GM19372 (cell line): ENCODE data around the gene ELMOD3.
"Not testable (repeated sequence)": the region's sequence is repeated elsewhere in the genome, so short reads cannot be mapped to it uniquely, and the experiment has no call there.

Source experiments
- ATAC-seq: cut with Tn5 transposase; IDR thresholded peaks from one replicate; pipeline ENCODE4 v1.9.1; 2021; ENCODE audit warnings: mild to moderate bottlenecking, low read depth, moderate library complexity; ENCODE audit not compliant: unreplicated experiment

ELMOD3 gene

GRCh38 chr2:85329181-85329651, 25.4 kb upstream of the ELMOD3 start:
- ATAC-seq, result no peak

- ATAC-seq, result not testable (repeated sequence)
Observed at GRCh38 chr2:85329701-85330100, 24.9 kb upstream of the ELMOD3 start.

GRCh38 chr2:85330839-85331636, 23.5 kb upstream of the ELMOD3 start:
- no peak for ATAC-seq

GRCh38 chr2:85333877-85334276, 20.7 kb upstream of the ELMOD3 start:
- not testable (repeated sequence) for ATAC-seq

- ATAC-seq, result no peak
Observed at GRCh38 chr2:85334928-85335327, 19.6 kb upstream of the ELMOD3 start.

- no peak for ATAC-seq
Observed at GRCh38 chr2:85340034-85340892, 14.3 kb upstream of the ELMOD3 start.

GRCh38 chr2:85341269-85342029, 13.1 kb upstream of the ELMOD3 start:
- no peak for ATAC-seq

- no peak for ATAC-seq
Observed at GRCh38 chr2:85342156-85342555, 12.4 kb upstream of the ELMOD3 start.

- not testable (repeated sequence) for ATAC-seq
Observed at GRCh38 chr2:85343207-85343895, 11.2 kb upstream of the ELMOD3 start.

- ATAC-seq, result no peak
Observed at GRCh38 chr2:85344356-85344954, 10.1 kb upstream of the ELMOD3 start.

GRCh38 chr2:85347599-85347998, 7.0 kb upstream of the ELMOD3 start:
- no peak for ATAC-seq

- ATAC-seq, result peak; percentile 6
Observed at GRCh38 chr2:85353876-85354285, 688 bp upstream of the ELMOD3 start.

GRCh38 chr2:85355073-85355410, 473 bp downstream of the ELMOD3 start:
- no peak for ATAC-seq

- ATAC-seq, result no peak
Observed at GRCh38 chr2:85355521-85355920, 952 bp downstream of the ELMOD3 start.

GRCh38 chr2:85356186-85356585, 1.6 kb downstream of the ELMOD3 start:
- ATAC-seq, result no peak

- ATAC-seq, result no peak
Observed at GRCh38 chr2:85357736-85358135, 3.2 kb downstream of the ELMOD3 start.

GRCh38 chr2:85362653-85363387, 8.3 kb downstream of the ELMOD3 start:
- ATAC-seq, result not testable (repeated sequence)

GRCh38 chr2:85367180-85367579, 12.6 kb downstream of the ELMOD3 start:
- ATAC-seq, result no peak

- no peak for ATAC-seq
Observed at GRCh38 chr2:85368921-85369320, 14.4 kb downstream of the ELMOD3 start.
